HG03558 (cell line): ENCODE data around the gene STK32B.
"Not testable (repeated sequence)": the region's sequence is repeated elsewhere in the genome, so short reads cannot be mapped to it uniquely, and the experiment has no call there.

Experiments used
- ATAC-seq: cut with Tn5 transposase; IDR thresholded peaks from one replicate; pipeline ENCODE4 v1.9.1; 2021; ENCODE audit warnings: moderate number of reproducible peaks; ENCODE audit not compliant: unreplicated experiment; ENCODE audit errors: extremely low read depth

The STK32B gene

GRCh38 chr4:5409972-5410618, 358.8 kb downstream of the STK32B start:
- no peak for ATAC-seq

DNA sequence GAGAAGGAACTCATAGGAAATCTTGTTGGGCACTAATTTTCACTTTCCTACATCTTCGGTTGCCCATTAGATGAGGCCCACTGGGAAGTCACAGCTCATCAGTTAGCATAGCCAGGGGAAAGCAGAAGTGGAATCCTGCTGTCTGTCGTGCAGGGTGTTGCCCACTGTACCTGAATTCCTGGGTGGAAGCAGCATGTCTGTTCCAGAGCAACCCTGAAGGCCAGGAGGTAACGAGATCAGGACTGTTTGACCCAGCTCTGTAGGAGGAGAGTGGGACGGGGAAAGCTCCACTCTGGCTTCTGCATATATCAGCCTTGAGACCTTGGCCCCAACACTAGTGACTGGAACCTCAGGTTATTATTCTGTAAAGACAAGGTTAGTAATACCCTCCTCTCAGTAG, 361.0 kb downstream of the STK32B start:
- ATAC-seq = no peak

DNA sequence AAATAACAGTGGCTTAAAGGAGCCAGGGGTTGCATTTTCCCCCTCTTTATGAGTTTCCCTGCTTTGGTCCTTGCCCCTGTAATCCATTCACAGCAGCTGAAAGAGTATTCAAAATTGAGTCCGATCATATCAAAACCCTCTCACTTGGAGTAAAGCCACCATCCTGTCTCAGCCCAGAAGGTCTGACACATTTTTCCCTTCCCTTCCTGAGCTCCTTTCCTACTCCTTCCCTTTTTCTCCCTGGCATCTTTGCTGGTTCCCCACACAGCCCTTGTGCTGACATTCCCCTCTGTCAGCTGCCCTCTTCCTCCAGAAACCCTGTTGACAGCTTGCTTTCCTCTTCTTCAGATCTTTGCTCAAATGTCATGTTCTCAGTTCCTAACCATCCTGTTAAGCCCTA, 361.5 kb downstream of the STK32B start:
- ATAC-seq = no peak

- ATAC-seq = no peak
Observed at GRCh38 chr4:5416637-5417036, 365.4 kb downstream of the STK32B start.

- no peak for ATAC-seq
Observed at GRCh38 chr4:5420266-5420665, 369.0 kb downstream of the STK32B start.

DNA sequence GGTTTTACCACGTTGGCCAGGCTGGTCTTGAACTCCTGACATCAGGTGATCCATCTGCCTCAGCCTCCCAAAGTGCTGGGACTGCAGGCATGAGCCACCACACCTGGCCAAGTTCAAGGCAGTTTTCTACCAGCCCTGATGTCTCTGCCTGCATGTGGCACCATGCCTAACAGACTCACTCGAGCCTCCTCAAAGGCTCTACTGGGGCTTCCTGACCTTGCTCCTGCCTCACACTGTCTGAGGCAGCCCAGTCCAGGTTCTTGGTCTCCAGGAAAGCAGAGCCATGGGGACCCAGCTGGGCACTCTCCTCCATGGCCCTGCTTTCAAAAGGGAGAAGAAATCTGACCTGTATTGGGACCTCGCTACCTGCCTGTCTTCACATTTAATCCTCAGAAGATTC, 370.1 kb downstream of the STK32B start:
- ATAC-seq = no peak

DNA sequence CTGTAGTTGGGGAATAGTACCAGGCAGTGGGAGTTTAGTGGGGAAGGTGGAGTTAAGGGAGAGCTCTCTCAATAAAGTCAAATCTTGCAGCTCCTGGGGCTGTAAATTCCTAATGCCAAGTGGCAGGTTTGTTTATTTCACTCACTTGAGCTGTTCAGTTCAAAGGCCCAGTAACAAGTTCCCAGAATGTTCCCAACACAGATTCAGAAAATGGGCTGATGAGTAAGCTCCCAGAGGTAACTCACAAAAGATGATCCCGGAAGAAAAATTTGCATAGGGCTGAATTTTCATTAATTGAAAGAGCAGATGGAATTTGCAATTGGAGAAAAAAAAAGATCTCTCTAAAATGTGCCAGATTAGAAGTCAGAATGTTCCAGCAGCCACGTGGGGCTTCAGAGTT, 370.9 kb downstream of the STK32B start:
- no peak for ATAC-seq

- no peak for ATAC-seq
Observed at GRCh38 chr4:5423670-5424069, 372.4 kb downstream of the STK32B start.

- ATAC-seq = no peak
Observed at GRCh38 chr4:5424211-5424610, 372.9 kb downstream of the STK32B start.

GRCh38 chr4:5424901-5425300, 373.6 kb downstream of the STK32B start:
- no peak for ATAC-seq

DNA sequence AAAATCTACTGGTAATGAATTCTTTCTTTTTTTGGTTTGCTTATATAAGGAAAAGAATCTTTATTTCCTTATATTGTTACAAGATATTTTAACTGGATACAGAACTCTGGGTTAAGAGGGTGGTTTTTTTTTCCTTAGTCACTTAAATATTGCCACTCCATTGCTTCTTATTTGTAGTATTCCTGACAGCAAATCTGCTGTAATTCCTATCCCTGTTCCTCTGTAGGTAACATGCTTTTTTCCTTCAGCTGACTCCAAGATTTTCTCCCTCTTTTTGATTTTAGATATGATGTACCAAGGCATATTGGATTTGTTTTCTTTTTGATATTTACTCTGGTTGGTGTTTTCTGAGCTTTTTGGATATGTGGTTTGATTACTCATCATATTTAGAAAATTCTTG, 378.5 kb downstream of the STK32B start:
- ATAC-seq = no peak

GRCh38 chr4:5433196-5433595, 381.9 kb downstream of the STK32B start:
- ATAC-seq = no peak

DNA sequence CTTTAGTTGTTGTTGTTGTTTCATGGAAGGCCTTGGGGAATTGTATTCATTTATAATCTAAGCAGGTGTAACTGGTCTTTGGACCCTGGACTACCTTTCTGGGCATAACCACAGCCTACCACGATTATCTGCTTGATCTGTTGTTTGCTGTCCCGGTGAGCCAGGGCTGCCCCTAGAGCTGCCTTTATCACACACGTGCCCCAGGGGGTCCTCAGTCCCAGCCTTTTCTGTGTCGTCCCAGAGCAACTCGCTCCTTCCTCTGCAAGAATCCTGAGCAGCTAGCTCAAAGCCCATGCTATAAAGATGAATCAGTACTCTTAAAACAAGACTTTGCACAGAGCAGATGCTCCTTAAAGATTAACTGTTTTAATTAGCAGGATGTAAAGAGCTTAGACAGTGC, 383.9 kb downstream of the STK32B start:
- no peak for ATAC-seq

- no peak for ATAC-seq
Observed at GRCh38 chr4:5435823-5436222, 384.5 kb downstream of the STK32B start.

DNA sequence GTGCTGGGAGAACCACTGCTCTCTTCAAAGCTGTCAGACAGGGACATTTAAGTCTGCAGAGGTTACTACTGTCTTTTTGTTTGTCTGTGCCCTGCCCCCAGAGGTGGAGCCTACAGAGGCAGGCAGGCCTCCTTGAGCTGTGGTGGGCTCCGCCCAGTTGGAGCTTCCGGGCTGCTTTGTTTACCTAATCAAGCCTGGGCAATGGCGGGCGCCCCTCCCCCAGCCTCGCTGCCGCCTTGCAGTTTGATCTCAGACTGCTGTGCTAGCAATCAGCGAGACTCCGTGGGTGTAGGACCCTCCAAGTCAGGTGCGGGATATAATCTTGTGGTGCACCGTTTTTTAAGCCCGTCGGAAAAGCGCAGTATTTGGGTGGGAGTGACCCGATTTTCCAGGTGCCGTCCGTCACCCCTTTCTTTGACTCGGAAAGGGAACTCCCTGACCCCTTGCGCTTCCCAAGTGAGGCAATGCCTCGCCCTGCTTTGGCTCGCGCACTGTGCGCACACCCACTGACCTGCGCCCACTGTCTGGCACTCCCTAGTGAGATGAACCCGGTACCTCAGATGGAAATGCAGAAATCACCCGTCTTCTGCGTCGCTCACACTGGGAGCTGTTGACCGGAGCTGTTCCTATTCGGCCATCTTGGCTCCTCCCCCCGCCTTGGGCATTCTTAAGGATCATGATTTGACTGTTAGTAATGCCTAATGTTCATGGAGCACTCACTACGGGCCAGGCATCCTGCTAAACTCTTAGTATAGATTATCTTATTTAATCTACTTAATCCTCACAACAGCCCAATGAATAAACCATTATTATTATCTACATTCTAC, 392.9 kb downstream of the STK32B start:
- not testable (repeated sequence) for ATAC-seq

GRCh38 chr4:5444918-5445517, 393.7 kb downstream of the STK32B start:
- ATAC-seq = no peak

DNA sequence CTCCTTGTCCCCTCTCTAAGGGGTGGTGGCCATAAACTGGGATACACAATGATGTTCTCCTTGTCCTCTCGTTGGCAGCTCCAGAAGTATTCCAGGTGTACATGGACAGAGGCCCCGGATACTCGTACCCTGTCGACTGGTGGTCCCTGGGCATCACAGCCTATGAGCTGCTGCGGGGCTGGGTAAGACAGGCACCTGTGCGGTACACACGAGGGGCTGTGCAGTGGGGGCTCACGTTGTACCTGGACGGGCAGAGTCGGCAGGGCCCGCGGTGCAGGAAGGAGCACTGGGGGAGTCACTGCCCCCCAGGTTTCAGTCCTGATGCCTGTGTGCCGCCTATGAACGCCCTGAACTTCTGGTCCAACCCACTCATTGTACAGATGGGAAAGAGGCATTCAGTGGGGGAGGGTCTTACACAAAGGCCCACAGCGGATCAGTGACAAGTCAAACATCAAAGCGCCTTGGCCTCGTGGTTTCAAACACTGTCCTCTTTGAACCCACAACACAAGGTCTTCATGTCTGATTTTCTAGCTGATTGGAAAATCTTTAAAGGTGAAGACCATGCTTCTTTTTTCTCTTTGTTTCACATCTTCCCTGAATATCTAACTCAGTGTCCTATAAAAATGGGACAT, 395.4 kb downstream of the STK32B start:
- ATAC-seq = no peak

GRCh38 chr4:5447755-5448154, 396.5 kb downstream of the STK32B start:
- no peak for ATAC-seq

GRCh38 chr4:5448221-5448620, 396.9 kb downstream of the STK32B start:
- no peak for ATAC-seq

- no peak for ATAC-seq
Observed at GRCh38 chr4:5451243-5451642, 400.0 kb downstream of the STK32B start.

- ATAC-seq = no peak
Observed at GRCh38 chr4:5452156-5452555, 400.9 kb downstream of the STK32B start.
